GM19193 (cell line): ENCODE measurements around the gene CLEC10A.

ENCODE experiments used
- POLR2A ChIP-seq: IDR thresholded peaks from 4 replicates; pipeline ENCODE4 v1.6.1; 2011; ENCODE audit not compliant: insufficient read depth, insufficient read length; ENCODE audit errors: extremely low read depth

CLEC10A gene

GRCh38 chr17:7110617-7111306, 30.7 kb upstream of the CLEC10A start:
- TF ChIP-seq POLR2A: no peak

GRCh38 chr17:7109461-7110322, 29.6 kb upstream of the CLEC10A start:
- TF ChIP-seq POLR2A: no peak

DNA sequence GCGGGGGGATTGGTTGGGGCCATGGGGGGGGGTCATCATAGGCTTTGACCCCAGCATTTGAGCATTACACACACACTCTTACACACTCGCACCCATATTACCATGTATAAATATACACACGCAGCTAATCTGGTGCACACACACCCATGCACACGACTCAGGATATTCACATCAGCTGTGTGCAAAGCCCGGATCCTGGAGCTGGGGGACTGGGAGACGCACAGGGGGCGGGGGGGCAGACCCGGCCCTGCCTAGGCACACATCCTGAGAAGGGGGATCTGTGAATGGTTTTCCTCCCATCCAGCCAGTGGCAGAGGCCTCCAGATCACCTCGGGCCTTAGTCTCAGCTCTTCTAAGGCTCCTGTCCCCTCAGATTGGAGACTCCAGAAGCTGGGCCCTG, 28.9 kb upstream of the CLEC10A start:
- no peak for TF ChIP-seq POLR2A

DNA sequence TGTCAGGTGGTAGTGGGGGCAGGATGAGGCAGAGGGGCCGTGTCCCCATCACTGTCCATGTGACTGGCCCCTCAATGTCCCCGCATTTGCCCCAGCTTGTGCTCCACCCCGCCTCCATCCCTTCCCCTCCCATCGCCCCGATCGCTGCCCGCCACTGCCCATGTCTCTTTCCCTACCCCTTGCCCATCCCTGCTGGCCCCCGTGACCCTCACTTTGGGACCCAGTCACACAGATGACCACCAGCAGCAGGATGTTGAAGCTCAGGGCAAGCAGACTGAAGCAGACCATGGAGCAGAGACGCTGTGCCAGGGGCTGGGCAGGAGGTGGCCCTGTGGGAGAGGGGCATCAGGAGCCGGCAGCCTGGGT, 28.5 kb upstream of the CLEC10A start:
- TF ChIP-seq POLR2A: no peak

- TF ChIP-seq POLR2A: no peak
Measured at GRCh38 chr17:7107795-7108559, 27.9 kb upstream of the CLEC10A start.

- no peak for TF ChIP-seq POLR2A
Measured at GRCh38 chr17:7107012-7107754, 27.1 kb upstream of the CLEC10A start.

DNA sequence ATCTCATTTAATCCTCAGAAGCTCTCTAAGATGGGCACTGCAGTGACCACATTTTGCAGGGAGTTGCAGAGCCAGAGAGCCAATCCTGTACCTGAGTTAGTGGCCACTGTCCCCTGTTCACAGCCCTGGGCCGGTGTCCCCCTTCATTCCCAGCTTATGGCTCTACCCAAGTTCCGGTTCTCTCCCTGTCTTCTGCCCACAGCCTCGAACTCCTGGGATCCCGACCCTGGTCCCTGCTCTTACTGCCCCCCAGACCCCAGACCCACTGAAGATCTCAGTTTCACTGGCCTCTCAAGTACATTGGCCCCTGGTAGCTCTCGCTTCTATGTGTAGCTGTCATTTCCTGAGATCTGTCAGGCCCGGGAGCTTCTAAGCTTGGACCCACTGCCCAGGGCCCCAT, 22.4 kb upstream of the CLEC10A start:
- TF ChIP-seq POLR2A: no peak

GRCh38 chr17:7101531-7101930, 21.5 kb upstream of the CLEC10A start:
- no peak for TF ChIP-seq POLR2A

DNA sequence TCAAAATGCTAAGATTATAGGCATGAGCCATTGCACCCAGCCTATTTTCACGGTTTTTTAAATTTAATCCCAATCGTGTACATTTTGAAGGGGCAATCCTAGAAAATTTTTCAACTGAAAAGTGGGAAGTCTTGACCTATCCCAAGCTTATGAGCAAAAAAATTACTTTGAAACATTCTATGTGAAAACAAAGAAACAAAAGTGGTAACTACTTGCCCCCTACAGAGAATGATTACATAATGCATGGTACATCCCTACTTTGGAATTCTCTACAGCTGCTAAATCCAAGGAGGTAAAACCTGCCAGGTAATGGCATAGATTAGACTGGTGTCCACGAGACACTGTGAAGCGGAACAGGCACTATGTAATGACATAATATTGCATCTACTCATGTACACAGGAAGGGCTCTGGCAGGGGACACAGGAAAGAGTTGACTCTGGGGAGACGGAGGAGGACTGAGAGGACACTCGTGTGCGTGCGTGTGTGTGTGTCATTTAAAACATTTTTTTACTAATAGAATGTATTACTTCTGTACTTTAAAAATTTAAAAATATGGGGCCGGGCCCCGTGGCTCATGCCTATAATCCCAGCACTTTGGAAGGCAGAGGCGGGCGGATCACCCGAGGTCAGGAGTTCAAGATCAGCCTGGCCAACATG, 18.9 kb upstream of the CLEC10A start:
- no peak for TF ChIP-seq POLR2A

DNA sequence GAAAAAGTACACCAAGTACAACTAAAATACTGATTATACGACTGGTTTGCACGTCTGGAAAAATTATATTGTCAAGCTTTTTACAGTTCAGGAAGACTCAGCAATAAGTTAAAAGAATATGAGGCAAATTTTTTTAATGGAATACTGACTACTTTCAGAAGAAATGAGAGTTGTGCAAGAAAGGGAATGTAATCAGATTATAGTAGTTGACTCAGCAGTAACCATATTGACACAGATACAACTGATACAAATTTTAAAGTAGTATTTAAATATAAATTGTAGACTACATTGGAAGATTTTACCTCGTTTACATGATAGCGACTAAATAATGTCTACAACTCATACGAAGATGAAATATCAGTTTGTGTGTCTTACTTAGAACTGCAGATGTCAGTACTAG, 17.9 kb upstream of the CLEC10A start:
- no peak for TF ChIP-seq POLR2A

- TF ChIP-seq POLR2A: no peak
Measured at GRCh38 chr17:7095625-7096024, 15.6 kb upstream of the CLEC10A start.

DNA sequence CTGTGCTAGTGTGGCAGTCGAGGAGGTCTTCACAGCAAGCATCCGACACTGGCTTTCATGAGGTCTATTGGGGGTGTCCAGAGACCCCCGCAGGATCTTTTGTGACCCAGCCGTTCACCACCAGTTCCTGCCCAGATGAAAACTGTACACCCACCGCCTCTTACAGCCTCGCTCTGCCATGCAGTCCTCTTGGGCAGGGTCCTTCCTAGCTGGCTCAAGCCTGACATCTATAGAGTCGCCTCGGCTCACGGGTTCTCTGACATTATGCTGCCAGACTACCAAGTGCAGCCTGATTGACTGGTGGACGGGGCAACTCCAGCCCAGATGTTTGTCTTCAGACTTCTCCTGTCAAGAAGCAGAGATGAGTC, 14.6 kb upstream of the CLEC10A start:
- no peak for TF ChIP-seq POLR2A

DNA sequence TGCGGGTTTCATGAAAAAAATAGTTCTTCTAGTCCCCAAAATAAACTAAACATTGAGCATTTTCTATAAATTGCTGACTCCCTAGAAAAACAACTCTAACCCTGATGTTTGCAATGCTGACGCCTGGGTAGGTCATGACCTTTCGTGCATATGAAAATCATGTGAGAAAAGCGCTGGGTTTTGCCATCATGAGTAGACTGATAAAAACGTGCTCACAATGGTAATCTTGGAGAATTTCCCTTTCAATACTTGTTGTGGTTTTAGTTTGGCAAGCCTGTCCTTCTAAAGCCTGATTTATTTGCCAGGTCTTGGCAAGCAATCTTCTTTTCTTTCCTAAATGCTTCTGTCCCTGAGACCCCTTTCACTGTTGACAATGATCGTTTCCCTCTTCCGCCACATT, 4.0 kb upstream of the CLEC10A start:
- TF ChIP-seq POLR2A: no peak

DNA sequence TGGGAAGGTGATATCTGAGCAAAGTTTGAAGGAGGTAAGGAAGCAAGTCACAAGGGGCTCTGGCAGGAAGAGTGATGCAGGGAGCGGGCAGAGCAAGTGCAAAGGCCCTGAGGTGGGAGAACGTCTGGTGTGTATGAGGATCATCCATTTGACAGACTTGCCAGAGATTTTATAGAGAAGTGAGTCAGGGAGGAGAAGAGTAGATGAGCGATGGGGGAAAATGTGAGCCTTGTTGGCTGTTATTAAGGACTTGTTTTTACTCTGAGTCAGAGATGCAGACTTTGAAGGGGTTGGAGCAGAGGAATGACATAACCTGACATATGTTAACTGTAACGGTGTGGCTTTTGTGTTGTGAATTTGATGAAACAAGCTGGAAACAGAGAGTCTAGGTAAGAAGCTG, 3.5 kb upstream of the CLEC10A start:
- no peak for TF ChIP-seq POLR2A

DNA sequence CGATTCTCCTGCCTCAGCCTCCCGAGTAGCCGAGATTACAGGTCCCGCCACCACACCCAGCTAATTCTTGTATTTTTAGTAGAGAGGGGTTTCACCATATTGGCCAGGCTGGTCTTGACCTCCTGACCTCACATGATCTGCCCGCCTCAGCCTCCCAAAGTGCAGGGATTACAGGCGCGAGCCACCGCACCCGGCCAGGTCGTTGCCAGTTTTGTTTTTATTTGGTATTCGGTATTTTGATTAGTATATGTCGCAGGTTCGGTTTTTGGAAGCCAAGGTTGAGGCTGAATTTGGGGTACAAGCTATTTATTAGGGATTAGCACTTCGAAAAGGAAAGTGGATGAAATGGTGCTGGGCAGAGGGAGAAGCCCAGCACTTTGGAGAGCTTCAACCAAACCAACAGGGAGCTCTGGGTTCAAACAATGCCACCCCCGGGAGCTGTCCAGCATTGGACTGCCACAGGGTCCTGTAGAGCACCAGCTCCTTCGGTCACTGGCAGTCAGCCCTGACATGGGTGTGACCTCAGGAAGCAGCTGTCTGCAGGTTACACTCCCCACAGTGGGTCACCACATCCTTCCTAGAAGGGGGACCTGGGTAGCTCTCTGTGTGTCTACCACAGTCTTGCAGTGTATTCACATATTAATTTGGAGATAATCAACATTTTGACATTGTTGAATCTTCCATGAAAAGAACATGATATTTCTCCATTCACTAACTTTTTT, 1.5 kb upstream of the CLEC10A start:
- TF ChIP-seq POLR2A: no peak
